GM10248 (cell line): ENCODE data around the gene GAGE12D.
"Not testable (repeated sequence)": the region's sequence is repeated elsewhere in the genome, so short reads cannot be mapped to it uniquely, and the experiment has no call there.

Experiments
- CTCF ChIA-PET: fragments of 300-600 bp; sonication (Branson Sonifier 250); formaldehyde crosslinking; extraction: SDS; loops from one replicate; lab custom pipeline; 2021; ENCODE audit warnings: antibody characterized with exemption; lab: Yijun Ruan, JAX
- POLR2A ChIA-PET: fragments of 350-650 bp; sonication (Branson Sonifier 250); formaldehyde crosslinking; extraction: SDS; loops from one replicate; lab custom pipeline; 2020; ENCODE audit warnings: antibody characterized with exemption; lab: Yijun Ruan, JAX
- DNase-seq: peaks from one replicate; pipeline ENCODE4 v3.0.0; 2012; ENCODE audit errors: extremely low spot score

The GAGE12D gene, protein sequence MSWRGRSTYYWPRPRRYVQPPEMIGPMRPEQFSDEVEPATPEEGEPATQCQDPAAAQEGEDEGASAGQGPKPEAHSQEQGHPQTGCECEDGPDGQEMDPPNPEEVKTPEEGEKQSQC

DNA sequence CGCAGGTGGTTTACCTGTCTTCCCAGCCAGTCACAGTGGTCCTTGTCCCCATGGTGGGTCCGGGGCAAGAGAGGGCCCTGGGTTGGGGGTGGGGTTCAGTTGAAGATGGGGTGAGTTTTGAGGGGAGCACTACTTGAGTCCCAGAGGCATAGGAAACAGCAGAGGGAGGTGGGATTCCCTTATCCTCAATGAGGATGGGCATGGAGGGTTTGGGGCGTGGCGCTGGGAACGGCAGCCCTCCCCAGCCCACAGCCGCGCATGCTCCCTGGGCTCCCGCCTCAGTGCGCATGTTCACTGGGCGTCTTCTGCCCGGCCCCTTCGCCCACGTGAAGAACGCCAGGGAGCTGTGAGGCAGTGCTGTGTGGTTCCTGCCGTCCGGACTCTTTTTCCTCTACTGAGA is at the start of gene GAGE12D:
GAGE12D (plus strand) TSS at position 301 of the 400 bp plus-strand sequence. CDS start 1,155 bp downstream, outside the sequence.
- POLR2A ChIA-PET, CTCF ChIA-PET, DNase-seq: not testable (repeated sequence)

DNA sequence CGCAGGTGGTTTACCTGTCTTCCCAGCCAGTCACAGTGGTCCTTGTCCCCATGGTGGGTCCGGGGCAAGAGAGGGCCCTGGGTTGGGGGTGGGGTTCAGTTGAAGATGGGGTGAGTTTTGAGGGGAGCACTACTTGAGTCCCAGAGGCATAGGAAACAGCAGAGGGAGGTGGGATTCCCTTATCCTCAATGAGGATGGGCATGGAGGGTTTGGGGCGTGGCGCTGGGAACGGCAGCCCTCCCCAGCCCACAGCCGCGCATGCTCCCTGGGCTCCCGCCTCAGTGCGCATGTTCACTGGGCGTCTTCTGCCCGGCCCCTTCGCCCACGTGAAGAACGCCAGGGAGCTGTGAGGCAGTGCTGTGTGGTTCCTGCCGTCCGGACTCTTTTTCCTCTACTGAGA is 9.7 kb upstream of the GAGE12D start, which contains the start of gene GAGE12C:
GAGE12C (plus strand) TSS at position 301 of the 400 bp plus-strand sequence. CDS start 1,155 bp downstream, outside the sequence.
- POLR2A ChIA-PET, CTCF ChIA-PET, DNase-seq: not testable (repeated sequence)

DNA sequence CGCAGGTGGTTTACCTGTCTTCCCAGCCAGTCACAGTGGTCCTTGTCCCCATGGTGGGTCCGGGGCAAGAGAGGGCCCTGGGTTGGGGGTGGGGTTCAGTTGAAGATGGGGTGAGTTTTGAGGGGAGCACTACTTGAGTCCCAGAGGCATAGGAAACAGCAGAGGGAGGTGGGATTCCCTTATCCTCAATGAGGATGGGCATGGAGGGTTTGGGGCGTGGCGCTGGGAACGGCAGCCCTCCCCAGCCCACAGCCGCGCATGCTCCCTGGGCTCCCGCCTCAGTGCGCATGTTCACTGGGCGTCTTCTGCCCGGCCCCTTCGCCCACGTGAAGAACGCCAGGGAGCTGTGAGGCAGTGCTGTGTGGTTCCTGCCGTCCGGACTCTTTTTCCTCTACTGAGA is 9.5 kb downstream of the GAGE12D start, which contains the start of gene GAGE12E:
GAGE12E (plus strand) TSS at position 301 of the 400 bp plus-strand sequence. CDS start 1,155 bp downstream, outside the sequence.
- DNase-seq, POLR2A ChIA-PET, CTCF ChIA-PET: not testable (repeated sequence)

DNA sequence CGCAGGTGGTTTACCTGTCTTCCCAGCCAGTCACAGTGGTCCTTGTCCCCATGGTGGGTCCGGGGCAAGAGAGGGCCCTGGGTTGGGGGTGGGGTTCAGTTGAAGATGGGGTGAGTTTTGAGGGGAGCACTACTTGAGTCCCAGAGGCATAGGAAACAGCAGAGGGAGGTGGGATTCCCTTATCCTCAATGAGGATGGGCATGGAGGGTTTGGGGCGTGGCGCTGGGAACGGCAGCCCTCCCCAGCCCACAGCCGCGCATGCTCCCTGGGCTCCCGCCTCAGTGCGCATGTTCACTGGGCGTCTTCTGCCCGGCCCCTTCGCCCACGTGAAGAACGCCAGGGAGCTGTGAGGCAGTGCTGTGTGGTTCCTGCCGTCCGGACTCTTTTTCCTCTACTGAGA is 19.0 kb downstream of the GAGE12D start, which contains the start of gene GAGE12F:
GAGE12F (plus strand) TSS at position 301 of the 400 bp plus-strand sequence. CDS start 1,155 bp downstream, outside the sequence.
- DNase-seq, POLR2A ChIA-PET, CTCF ChIA-PET: not testable (repeated sequence)

DNA sequence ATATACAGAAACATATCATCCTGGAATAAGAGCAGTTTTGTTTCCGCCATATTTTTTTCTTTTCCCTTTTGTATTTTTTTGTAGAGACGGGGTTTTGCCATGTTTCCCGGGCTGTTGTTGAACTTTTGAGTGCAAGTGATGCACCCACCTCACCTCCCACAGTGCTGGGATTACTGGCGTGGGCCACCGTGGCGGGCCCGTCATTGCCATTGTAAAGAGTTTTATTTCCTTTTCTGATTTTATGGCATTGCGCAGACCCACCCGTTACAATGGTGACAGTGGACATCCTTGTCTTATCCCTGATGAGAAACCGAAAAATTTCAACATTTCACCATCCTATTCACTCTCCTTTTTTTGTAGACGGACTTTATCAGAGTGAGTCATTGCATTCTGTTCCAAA is 27.2 kb downstream of the GAGE12D start:
- CTCF ChIA-PET, POLR2A ChIA-PET, DNase-seq: not testable (repeated sequence)

DNA sequence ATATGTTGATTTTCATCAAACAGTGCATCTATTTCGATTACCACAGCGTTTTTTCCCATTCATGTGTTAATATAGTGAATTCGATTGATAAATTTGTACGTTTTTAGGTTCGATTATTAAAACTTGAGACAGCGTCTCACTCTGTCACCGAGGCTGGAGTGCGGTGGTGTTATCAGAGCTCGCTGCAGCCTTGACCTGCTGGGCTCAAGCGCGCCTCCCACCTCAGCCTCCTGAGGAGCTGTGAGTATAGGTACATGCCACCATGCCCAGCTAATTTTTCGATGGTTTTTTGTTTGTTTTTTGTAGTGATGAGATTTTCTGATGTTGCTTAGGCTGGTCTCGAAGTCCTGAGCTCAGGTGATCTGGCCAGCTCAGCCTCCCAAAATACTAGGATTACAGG is 27.6 kb downstream of the GAGE12D start:
- CTCF ChIA-PET, POLR2A ChIA-PET, DNase-seq: not testable (repeated sequence)

DNA sequence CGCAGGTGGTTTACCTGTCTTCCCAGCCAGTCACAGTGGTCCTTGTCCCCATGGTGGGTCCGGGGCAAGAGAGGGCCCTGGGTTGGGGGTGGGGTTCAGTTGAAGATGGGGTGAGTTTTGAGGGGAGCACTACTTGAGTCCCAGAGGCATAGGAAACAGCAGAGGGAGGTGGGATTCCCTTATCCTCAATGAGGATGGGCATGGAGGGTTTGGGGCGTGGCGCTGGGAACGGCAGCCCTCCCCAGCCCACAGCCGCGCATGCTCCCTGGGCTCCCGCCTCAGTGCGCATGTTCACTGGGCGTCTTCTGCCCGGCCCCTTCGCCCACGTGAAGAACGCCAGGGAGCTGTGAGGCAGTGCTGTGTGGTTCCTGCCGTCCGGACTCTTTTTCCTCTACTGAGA is 28.6 kb downstream of the GAGE12D start, which contains the start of gene GAGE12G:
GAGE12G (plus strand) TSS at position 301 of the 400 bp plus-strand sequence. CDS start 1,155 bp downstream, outside the sequence.
- CTCF ChIA-PET: not testable (repeated sequence)

DNA sequence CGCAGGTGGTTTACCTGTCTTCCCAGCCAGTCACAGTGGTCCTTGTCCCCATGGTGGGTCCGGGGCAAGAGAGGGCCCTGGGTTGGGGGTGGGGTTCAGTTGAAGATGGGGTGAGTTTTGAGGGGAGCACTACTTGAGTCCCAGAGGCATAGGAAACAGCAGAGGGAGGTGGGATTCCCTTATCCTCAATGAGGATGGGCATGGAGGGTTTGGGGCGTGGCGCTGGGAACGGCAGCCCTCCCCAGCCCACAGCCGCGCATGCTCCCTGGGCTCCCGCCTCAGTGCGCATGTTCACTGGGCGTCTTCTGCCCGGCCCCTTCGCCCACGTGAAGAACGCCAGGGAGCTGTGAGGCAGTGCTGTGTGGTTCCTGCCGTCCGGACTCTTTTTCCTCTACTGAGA is 38.1 kb downstream of the GAGE12D start, which contains the start of gene GAGE12H:
GAGE12H (plus strand) TSS at position 301 of the 400 bp plus-strand sequence. CDS start 1,155 bp downstream, outside the sequence.
- POLR2A ChIA-PET, CTCF ChIA-PET, DNase-seq: not testable (repeated sequence)

More for the DNA sequence above, 28.6 kb downstream of the GAGE12D start, which contains the start of gene GAGE12G:
- POLR2A ChIA-PET, DNase-seq: not testable (repeated sequence)

DNA sequence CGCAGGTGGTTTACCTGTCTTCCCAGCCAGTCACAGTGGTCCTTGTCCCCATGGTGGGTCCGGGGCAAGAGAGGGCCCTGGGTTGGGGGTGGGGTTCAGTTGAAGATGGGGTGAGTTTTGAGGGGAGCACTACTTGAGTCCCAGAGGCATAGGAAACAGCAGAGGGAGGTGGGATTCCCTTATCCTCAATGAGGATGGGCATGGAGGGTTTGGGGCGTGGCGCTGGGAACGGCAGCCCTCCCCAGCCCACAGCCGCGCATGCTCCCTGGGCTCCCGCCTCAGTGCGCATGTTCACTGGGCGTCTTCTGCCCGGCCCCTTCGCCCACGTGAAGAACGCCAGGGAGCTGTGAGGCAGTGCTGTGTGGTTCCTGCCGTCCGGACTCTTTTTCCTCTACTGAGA is 47.7 kb downstream of the GAGE12D start, which contains the start of gene GAGE2A:
GAGE2A (plus strand) TSS at position 301 of the 400 bp plus-strand sequence. CDS start 1,155 bp downstream, outside the sequence.
- CTCF ChIA-PET, DNase-seq, POLR2A ChIA-PET: not testable (repeated sequence)

DNA sequence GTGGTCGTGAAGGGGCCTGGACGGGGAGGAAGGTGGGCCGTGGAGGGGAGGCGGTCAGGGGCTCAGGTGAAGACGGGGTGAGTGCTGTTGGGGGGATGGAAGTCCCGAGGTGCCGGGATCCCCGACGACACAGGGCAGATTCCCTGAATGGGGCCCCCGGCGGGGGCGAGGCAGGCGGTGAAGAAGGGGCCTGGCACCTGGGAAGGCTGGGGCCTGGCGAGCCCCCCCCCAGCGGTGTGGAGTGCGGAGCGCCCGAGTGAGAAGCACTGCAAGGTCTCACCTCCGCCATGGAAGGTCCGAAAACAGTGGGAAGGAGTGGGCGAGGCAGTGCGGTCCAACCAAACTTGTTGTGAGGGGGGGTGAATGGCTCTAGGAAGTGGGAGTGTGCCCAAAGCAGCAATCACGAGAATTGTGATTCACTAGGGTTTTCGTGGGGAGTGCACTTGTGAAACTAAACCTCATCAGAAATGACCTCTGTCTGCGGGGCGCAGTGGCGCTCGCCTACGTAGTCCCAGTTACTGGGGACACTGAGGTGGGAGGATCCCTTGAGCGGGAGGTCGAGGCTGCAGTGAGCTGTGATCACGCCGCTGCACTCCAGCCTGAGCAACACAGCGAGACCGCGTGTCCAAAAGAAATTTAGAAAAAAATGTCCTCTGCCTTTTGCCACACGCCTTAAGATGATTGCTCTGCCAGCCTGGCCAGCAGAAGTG is 48.4 kb downstream of the GAGE12D start:
- POLR2A ChIA-PET, DNase-seq, CTCF ChIA-PET: not testable (repeated sequence)

DNA sequence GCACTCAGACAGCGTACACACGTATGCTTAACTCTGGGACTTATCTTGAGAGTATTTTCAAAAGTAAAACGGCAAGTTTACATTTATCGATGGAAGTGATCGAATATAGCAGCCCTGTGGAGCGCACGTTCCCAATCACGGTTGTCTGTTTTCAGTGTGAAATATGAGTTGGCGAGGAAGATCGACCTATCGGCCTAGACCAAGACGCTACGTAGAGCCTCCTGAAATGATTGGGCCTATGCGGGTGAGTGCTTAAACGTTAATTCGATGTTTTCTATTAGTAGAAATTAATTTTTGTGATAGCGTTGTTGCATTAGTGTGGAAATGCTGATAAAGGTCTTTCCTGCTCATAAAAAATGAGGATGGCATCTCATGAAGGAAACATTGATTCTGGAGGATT is 49.0 kb downstream of the GAGE12D start:
- POLR2A ChIA-PET, DNase-seq, CTCF ChIA-PET: not testable (repeated sequence)
